GM18507 (cell line): ENCODE results near the gene HOXC6.

Source experiments
- DNase-seq: peaks from one replicate; pipeline ENCODE4 v3.0.0; 2011; ENCODE audit warnings: low read depth; ENCODE audit not compliant: insufficient read length; ENCODE audit errors: extremely low spot score
- FAIRE-seq: peaks from 2 replicates; lab custom pipeline; 2011; peaks lifted over from hg19 to GRCh38; lab: Jason Lieb, UNC

HOXC6 gene

GRCh38 chr12:54024581-54025305 lies 3.5 kb upstream of the HOXC6 start:
- FAIRE-seq (no peak), DNase-seq (no peak)

DNA sequence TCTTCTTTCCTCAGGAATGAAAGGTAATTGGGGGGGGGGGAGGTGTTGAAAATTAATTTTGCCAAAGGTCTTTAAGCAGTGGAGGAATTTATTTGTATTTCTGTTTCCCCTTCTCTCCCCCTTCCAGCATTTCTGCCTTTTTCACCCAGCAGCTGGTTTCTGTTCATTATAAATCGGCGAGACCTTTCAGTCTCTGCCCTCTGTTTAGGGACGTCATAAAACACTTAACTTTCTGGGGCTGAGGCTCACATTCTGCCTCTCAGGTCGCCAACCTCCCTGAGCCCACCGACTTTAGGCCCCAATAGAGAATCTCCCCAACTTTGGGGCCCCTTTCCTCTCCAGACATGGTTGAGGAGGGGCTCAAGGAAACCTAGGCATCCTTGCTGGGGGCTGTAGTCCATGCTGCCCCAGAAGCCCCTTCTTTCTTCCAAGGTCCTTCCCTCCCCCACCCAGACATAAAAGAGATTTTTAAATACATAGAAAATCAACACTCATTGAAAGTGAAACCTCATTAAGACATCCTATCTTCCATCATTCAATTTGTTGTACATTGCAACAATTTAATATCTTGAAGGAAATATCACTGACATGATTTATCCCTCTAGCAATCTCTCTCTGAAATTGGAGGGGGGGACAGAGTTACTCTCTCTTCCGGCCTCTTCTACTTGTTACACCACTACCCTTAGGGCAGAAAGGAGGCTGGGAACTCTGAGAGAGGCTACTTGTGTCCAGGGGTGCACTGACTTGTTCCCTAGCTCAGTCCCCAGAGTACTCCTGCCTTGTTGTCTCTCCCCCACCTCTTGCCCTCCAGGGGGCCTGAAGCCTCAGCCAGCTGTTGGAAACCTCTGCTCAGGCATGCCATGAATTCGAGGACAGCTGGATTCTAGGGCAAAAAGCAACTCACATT lies 2.5 kb upstream of the HOXC6 start:
- no peak for DNase-seq
- no peak for FAIRE-seq

GRCh38 chr12:54026640-54027441 lies 1.4 kb upstream of the HOXC6 start:
- no peak for FAIRE-seq
- no peak for DNase-seq

DNA sequence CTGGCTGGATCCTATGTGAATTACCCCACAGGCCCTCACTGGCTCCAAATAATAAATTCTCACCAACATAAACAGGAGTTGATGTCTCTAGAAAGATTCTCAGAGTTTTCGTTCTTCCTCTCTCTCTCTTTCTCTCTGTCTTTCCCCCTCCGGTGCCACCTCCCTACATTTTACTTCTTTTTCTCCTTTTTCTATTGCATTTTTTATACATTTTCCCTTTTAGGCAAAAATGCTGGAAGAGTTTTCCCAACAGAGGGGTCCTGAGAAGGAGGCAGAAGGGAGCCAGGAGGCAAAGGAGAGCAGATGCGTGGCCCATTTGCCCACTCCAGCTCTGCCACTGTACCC lies 826 bp upstream of the HOXC6 start:
- no peak for FAIRE-seq
- DNase-seq = no peak

DNA sequence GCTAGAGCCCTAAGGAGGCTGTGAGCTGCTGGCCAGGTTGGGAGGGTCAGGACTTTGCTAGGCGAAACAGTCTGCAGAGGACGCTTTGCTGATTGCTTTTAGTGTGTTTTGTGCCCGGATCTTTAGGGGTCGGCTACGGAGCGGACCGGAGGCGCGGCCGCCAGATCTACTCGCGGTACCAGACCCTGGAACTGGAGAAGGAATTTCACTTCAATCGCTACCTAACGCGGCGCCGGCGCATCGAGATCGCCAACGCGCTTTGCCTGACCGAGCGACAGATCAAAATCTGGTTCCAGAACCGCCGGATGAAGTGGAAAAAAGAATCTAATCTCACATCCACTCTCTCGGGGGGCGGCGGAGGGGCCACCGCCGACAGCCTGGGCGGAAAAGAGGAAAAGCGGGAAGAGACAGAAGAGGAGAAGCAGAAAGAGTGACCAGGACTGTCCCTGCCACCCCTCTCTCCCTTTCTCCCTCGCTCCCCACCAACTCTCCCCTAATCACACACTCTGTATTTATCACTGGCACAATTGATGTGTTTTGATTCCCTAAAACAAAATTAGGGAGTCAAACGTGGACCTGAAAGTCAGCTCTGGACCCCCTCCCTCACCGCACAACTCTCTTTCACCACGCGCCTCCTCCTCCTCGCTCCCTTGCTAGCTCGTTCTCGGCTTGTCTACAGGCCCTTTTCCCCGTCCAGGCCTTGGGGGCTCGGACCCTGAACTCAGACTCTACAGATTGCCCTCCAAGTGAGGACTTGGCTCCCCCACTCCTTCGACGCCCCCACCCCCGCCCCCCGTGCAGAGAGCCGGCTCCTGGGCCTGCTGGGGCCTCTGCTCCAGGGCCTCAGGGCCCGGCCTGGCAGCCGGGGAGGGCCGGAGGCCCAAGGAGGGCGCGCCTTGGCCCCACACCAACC lies 1.5 kb downstream of the HOXC6 start:
- no peak for DNase-seq

GRCh38 chr12:54030442-54030801 lies 2.2 kb downstream of the HOXC6 start:
- FAIRE-seq = no peak
- DNase-seq = no peak

More for the DNA sequence above, 1.5 kb downstream of the HOXC6 start:
- FAIRE-seq = no peak

GRCh38 chr12:54030889-54031471 lies 2.7 kb downstream of the HOXC6 start:
- FAIRE-seq = no peak
- no peak for DNase-seq

GRCh38 chr12:54031480-54031879 lies 3.2 kb downstream of the HOXC6 start:
- FAIRE-seq = no peak
- no peak for DNase-seq

DNA sequence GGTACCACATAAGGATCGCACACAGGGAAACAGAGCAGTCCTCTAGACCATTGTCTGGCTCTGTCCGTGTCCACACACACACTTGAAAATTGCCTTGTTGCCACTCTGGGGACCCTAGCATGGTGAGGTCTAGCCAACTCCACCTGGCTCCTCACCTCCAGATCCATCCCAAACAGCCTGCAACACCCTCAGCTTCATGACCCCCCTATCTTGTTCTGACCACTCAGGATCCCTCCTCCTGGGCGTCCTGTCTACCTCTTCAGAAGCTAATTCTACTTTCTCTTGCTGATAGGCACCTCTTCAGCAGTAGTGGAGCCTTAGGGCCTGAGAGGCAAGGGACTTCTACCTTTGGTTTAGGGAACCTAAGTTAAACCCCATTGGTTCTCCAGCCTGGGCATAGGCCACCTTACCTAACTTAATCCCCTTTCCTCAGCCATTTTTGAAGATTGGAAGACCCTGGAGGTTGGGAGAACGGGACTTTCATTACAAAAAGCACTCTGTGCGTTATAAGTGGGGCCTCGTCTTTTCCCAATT lies 3.9 kb downstream of the HOXC6 start:
- FAIRE-seq (no peak), DNase-seq (no peak)

DNA sequence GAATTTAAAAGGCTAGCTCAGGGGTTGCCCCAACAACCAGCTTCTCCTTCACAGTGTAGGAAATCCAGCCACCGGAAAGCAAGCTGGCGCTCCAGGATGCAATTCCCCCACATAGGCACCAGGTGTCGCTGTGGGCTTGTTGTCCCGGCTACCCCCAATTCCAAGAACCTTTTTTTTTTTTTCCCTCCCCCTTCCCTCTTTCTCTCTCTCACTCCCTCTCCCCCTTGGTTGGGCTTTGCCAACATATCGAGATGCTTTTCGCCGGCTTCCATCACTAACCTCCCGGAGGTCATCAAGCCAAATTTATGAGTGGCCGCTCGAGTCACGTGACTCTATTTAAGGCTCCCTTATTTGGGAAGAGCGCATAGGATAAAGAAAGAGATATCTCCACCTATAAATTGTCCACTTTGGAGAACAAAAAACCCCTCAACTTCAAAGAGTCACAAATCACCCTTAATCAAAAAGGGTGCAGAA lies 4.4 kb downstream of the HOXC6 start, which contains the start of gene HOXC5:
Gene HOXC5, plus strand, starts transcription at position 424 of the 474 bp plus-strand sequence. CDS start 73 bp downstream, outside the sequence.
- FAIRE-seq (peak; percentile 91), DNase-seq (peak; percentile 63)

- no peak for DNase-seq
- no peak for FAIRE-seq
These were observed 5.1 kb downstream of the HOXC6 start for GRCh38 chr12:54033106-54033979.

DNA sequence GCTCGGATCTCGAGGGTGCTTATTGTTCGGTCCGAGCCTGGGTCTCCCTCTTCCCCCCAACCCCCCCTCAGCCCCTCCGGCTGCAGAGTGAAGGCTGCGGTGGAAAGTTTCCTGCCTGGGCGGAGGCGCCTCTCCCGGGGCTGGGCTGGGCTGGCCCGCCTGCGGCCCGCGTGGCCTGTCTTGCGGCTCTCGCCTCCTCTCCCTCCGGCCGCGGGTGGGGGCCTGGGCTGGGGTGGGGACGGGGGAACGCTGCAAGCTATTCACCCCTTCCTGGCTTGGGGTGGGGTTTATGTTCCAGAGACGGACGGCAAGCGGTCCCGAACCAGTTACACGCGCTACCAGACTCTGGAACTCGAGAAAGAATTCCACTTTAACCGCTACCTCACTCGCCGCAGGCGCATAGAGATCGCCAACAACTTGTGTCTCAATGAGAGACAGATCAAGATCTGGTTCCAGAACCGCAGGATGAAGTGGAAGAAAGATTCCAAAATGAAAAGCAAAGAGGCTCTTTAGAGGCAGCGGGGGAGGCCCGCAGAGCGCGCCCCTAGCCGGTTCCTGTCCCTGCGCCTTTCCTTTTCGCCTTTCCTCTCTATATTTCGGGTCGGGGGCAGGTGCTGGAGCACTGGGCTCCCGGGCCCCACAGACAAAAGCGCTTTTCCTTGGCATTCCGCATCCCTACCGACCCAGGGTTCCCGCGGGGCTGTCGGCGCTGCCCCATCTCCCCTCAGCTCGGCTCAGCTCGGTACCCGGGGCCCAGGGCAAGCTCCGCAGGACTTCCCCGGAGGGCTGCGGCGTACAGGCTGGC lies 5.9 kb downstream of the HOXC6 start:
- no peak for DNase-seq

GRCh38 chr12:54034785-54035310 lies 6.6 kb downstream of the HOXC6 start:
- FAIRE-seq (no peak), DNase-seq (no peak)

More for the DNA sequence above, 5.9 kb downstream of the HOXC6 start:
- no peak for FAIRE-seq

DNA sequence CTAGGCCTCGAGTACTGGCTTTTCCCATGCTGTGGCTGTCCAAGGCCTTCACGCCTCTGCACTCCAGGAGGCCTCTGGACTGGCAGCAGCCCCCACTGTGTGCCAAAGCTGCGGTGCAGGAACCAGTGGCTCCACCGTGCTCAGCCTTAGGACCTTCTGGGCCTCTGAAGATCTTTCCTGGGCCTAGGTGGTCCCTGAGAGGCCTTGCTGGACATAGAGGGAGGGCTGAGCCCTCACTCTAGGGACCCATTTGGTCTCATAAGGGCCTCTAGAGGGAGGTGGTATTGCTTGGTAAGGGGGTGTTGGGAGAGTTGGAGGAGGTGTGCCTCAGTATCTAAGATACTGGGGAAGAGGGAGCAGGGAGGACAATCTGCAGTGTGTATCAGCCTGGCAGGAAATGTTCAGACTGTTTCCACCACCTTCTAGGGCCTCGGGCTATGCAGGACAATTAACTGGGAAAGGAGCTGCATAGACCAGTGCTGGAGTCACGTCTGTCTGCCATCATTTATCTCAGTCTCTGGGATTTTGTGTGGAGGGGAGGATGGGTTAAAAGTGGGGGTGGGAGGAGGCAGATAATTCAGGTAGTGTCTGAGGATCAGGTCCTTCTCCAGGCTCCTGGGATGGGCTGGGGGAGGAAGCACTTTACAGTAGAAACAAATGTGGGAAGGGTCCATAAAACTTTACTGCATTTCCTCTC lies 7.5 kb downstream of the HOXC6 start:
- FAIRE-seq (no peak), DNase-seq (no peak)

DNA sequence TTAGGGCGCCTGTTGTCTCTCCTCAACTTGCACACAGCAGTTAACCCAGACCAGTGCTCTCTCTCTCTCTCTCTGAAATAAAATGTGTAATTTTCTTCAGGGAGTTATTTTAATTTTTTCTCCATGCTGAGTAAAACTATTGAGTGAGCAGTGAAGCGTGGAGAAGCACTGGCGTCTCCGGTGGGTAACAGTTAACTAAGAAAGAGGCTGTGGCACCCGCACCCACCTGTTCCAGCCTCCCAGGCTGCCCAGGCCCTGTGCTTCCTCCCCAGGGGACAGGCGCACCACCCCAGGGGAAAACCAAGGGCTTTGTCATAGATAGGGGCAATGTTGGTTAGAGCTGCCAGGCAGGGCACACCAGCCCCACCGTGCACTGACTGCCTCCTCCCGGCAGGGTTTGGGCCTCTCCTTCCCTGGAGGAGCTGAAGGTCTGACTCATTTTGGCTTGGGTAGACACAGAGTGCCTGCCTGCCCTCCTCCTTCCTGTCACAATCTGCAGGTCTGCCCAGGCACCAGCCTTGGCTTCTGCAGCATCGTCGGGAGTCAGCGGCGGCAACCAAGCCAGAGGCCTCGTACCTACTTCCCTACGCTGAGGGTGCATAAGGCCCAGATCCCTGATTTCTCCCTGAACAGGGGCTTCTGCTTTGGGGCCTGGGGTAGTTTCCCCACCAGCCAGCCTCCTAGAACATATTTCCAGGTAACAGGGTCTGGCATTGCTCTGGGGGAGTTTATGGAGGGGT lies 8.6 kb downstream of the HOXC6 start:
- DNase-seq (no peak), FAIRE-seq (no peak)
